ENCODE results near the gene ARHGEF17. TPM values are rescaled to one million over a fixed set of nuclear protein-coding genes. Genes with fewer than 3 reads are reported as not detected.

ARHGEF17 gene
- total RNA-seq, 1 experiment from 2014 or later = 8.8 TPM

DNA sequence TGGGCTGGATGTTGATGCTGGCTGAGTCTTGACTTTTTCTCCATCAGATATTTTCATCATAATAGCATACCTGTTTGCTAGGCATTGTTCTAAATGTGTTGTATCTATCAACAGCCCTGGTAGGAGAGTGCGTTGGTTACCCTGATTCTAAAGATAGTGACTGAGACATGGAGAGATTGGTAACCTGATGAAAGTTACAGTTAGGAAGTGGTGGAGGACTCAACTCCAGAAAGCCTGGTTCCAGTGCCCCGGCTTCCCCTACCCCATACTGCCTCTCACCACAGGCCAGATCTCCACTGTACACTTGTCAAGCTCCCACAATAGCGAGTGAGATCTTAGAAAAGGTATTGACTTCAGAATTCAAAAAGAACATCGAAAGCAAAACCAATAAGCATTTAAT lies 45.3 kb downstream of the ARHGEF17 start:
- DNase-seq (ENCODE audit: low read depth) = no peak

- DNase-seq (ENCODE audit: low read depth) = no peak
Observed at GRCh38 chr11:73355109-73355508, 47.0 kb downstream of the ARHGEF17 start.

DNA sequence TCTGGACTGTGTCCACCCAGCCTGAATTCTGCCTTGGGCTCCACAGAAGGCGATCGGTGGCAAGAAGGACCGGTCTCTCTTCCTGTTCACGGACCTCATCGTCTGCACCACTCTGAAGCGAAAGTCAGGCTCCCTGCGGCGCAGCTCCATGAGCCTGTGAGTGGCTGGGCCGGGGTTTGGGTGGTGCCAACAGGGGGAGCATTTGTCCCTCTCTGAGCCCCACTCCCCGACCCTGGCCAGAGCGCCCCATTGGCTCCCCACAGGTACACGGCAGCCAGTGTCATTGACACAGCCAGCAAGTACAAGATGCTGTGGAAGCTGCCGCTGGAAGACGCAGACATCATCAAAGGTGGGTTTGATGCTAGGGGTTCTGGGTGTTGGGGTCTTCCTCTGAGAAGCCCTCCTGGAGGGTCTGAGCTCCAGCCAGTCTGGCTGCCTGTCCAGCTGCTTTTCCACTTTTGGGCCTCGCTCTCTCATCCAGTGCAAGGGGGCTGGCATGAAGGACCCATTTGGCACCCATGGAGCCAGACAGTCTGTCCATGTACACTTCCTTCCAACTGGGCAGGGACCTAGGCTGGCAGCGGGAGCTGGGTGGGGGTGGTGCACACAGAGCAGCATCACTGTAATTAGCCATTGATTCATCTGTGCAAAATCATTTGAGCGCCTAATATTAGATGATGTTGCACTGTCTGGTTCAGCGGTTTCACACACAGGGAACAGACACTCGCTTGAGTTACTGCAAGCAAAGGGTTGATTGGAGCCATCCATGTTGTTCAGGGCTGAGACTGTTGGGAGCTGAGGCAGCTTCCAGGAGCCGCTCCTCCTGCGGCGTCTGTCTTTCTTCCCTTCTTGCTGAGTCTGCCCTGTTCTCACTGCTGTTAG lies 49.1 kb downstream of the ARHGEF17 start:
- no peak for DNase-seq (ENCODE audit: low read depth)

GRCh38 chr11:73358071-73358470 lies 50.0 kb downstream of the ARHGEF17 start:
- DNase-seq (ENCODE audit: low read depth) = no peak

DNA sequence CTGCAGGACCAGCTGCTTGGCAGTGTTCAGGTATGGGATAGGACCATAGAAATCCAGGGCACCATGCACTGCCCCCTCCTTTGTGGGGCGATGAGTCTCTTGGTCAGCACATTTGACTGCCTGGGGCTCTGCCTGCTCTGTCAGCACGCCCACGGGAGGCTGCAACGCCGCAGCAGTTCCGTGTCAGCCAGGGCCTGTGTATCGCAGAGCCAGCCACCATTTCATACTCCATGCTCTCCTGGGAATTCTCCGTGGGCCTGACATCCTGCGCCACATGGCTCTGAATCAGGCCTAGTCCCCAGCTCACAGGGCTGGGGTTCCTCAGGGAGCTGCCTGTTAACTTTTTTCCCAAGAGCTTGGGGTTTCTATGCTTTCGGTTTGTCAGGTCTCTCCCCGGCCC lies 51.3 kb downstream of the ARHGEF17 start:
- DNase-seq (ENCODE audit: low read depth) = no peak

GRCh38 chr11:73359930-73360742 lies 52.1 kb downstream of the ARHGEF17 start:
- peak; percentile 40 for DNase-seq (ENCODE audit: low read depth)

GRCh38 chr11:73360743-73361369 lies 52.8 kb downstream of the ARHGEF17 start:
- DNase-seq (ENCODE audit: low read depth) = no peak

GRCh38 chr11:73361953-73362776 lies 54.1 kb downstream of the ARHGEF17 start:
- DNase-seq (ENCODE audit: low read depth) = no peak

DNA sequence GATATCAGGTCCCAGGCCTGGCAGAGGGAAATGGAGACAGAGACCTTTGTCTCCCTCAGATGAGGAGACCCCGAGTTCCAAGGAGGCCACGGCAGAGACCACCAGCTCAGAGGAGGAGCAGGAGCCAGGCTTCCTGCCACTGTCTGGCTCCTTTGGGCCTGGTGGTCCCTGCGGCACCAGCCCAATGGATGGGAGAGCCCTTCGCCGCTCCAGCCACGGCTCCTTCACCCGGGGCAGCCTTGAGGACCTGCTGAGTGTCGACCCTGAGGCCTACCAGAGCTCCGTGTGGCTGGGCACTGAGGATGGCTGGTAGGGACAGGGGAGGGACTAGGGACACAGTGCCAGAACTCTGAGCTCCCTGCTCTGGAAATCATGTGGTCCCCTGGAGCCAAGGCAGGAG lies 55.1 kb downstream of the ARHGEF17 start:
- no peak for DNase-seq (ENCODE audit: low read depth)

DNA sequence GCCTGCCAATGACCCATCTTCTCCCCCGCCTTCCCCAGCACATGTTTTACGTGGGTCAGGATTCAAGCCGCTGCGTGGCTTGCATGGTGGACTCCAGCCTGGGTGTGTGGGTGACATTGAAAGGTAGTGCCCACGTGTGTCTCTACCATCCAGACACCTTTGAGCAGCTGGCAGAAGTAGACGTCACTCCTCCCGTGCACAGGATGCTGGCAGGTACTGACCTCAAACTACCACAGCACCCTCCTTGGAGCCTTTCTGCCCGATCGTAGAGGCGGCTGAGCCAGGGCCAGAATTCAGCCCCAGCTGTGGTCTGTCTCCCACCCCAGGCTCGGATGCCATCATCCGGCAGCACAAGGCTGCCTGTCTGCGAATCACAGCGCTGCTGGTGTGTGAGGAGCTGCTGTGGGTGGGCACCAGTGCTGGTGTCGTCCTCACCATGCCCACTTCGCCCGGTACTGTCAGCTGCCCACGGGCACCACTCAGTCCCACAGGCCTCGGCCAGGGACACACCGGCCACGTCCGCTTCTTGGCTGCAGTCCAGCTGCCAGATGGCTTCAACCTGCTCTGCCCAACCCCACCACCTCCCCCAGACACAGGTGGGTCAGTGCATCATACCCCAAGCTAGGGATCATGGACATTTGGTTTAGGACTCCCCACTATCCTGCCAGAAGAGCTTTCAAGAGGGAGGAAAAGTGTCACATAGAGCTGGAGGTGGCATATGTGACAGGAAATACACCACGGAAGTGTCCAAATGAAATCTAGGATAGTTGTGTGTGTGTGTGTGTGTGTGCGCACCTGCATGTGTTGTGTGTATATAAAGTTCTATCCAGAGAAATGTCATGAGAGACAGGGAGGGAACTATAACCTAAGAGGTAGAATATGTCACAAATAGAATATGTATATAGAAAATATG lies 57.5 kb downstream of the ARHGEF17 start:
- DNase-seq (ENCODE audit: low read depth) = no peak

- DNase-seq (ENCODE audit: low read depth) = no peak
Observed at GRCh38 chr11:73366265-73366610, 58.2 kb downstream of the ARHGEF17 start.

GRCh38 chr11:73366953-73367352 lies 58.9 kb downstream of the ARHGEF17 start:
- DNase-seq (ENCODE audit: low read depth) = no peak

DNA sequence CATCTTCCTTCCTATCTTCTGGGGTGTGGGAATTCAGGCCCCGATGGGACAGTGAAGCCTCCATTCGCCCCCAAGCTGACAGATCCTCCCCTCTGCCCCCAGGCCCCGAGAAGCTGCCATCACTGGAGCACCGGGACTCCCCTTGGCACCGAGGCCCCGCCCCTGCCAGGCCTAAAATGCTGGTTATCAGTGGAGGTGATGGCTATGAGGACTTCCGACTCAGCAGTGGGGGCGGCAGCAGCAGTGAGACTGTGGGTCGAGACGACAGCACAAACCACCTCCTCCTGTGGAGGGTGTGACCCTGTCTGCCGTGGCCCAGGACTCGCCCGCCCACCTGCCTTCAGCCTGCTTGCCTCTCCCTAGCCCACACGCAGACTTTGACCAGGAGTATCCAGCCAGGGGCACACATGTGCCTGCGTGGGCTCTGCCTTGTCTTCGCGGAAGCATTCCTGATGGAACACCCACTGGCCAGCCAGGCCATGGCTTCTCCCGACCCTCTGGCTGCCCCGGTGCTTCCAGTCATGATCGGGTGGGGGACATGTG lies 59.5 kb downstream of the ARHGEF17 start:
- DNase-seq (ENCODE audit: low read depth) = no peak

DNA sequence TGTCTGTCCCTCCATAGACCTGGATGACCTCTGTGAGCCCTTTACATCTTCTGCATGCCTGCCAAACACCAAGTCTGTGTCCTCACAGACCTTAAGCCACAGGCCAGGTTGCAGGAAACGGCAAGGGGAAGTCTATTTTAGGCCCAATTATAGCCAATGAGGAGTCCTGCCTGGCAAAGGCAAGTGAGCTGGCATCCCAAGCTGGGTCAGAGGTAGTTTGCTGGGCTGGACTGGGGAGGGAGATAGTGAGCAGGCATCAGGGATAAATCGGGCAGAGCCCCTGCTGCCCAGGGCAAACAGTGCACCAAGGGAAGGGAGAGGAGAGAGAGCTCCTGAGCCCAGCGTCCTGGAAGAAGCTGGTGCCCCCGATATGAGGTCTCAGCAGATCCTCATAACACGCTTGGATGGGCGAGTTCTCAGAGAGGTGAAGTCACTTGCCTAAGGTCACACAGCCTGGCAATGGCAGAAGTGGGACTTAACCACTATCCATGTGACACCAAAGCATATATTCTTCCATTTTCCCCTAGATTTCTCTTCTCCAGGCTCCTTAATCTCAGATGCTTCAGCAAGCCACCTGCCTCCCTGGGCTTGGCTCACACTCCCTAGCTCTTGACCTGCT lies 64.4 kb downstream of the ARHGEF17 start:
- DNase-seq (ENCODE audit: low read depth) = peak; percentile 52

- peak; percentile 22 for DNase-seq (ENCODE audit: low read depth)
Observed at GRCh38 chr11:73374151-73374550, 66.1 kb downstream of the ARHGEF17 start.

- DNase-seq (ENCODE audit: low read depth) = no peak
Observed at GRCh38 chr11:73375830-73376159, 67.7 kb downstream of the ARHGEF17 start.

DNA sequence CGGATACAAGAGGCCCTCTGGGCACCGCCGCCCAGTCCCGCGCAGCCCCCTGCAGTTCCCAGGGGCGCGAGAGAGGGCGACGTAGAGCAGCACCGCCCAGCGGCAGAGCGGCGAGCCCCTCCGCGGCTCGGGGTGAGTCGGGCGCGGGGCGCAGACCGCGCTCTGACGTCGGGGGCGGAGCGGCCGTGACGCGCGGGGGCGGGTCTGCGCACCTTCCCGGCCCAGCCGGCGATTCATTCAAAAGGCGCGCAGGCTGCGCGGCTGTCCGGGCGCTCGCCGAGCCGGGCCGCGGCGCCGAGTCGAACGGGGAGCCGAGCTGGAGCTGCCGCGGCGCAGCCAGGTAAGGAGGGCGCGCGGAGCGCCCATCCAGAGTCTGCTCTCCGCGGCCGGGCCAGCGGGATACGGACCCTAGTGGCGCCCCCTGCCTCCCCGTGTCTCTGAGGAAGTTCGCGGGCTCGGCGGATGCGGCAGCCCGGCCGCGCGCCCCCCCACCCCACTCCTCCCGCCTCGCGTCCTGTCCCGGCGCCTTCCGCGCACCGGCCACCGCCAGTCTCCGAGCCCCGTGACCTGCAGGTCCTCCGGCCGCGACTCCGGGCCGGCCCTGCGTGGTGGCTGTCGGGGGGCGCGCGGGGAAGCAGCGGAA lies 68.2 kb downstream of the ARHGEF17 start, which contains the start of gene RELT:
Gene RELT, plus strand, starts transcription at position 240 of the 643 bp plus-strand sequence. CDS start 12,738 bp downstream, outside the sequence.
- peak; percentile 91 for DNase-seq (ENCODE audit: low read depth)

GRCh38 chr11:73376803-73377629 lies 68.9 kb downstream of the ARHGEF17 start:
- peak; percentile 76 for DNase-seq (ENCODE audit: low read depth)

Data from HT1080 (cell line).